Measurements from ENCODE around the gene PARN.

DNA sequence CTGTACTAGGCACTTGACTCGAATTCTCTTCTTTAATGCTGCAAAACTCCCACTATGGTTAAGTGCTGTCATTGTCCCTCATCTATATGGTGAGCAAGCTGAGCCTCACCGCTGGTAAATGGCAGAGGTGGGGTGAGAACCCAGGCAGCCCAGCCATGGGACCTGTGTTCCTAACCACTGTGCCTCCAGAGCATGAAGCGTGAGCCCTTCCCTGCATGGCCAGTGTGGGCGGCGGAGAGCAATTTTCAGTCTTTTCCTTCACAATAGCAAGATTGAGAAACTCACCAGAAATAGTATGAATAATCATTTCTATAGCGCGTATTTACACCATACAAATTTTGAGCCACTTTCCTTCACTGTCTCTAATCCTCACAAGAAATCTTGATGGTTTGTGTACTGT is 11.9 kb upstream of the PARN start:
- no peak for TF ChIP-seq ARNTL (CRISPR knock-in tag; IDR thresholded peaks at IDR 0.05; ENCODE audit: borderline replicate concordance, low read depth)
- no peak for TF ChIP-seq CSDC2 (CRISPR knock-in tag; IDR thresholded peaks at IDR 0.05)
- TF ChIP-seq GLIS3 (CRISPR knock-in tag; IDR thresholded peaks at IDR 0.05): no peak
- no peak for TF ChIP-seq SNAI2 (CRISPR knock-in tag; IDR thresholded peaks at IDR 0.05)
- TF ChIP-seq ISL1 (CRISPR knock-in tag; IDR thresholded peaks at IDR 0.05): no peak
- no peak for TF ChIP-seq OSR1 (CRISPR knock-in tag; IDR thresholded peaks at IDR 0.05)
- TF ChIP-seq, protein P1, sequence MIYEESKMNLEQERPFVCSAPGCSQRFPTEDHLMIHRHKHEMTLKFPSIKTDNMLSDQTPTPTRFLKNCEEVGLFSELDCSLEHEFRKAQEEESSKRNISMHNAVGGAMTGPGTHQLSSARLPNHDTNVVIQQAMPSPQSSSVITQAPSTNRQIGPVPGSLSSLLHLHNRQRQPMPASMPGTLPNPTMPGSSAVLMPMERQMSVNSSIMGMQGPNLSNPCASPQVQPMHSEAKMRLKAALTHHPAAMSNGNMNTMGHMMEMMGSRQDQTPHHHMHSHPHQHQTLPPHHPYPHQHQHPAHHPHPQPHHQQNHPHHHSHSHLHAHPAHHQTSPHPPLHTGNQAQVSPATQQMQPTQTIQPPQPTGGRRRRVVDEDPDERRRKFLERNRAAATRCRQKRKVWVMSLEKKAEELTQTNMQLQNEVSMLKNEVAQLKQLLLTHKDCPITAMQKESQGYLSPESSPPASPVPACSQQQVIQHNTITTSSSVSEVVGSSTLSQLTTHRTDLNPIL (CRISPR knock-in tag; IDR thresholded peaks at IDR 0.05; ENCODE audit: low read depth): no peak
- TF ChIP-seq, protein P2, sequence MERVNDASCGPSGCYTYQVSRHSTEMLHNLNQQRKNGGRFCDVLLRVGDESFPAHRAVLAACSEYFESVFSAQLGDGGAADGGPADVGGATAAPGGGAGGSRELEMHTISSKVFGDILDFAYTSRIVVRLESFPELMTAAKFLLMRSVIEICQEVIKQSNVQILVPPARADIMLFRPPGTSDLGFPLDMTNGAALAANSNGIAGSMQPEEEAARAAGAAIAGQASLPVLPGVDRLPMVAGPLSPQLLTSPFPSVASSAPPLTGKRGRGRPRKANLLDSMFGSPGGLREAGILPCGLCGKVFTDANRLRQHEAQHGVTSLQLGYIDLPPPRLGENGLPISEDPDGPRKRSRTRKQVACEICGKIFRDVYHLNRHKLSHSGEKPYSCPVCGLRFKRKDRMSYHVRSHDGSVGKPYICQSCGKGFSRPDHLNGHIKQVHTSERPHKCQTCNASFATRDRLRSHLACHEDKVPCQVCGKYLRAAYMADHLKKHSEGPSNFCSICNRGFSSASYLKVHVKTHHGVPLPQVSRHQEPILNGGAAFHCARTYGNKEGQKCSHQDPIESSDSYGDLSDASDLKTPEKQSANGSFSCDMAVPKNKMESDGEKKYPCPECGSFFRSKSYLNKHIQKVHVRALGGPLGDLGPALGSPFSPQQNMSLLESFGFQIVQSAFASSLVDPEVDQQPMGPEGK (CRISPR knock-in tag; IDR thresholded peaks at IDR 0.05; ENCODE audit: borderline replicate concordance): no peak
- TF ChIP-seq ZFP30 (CRISPR knock-in tag; IDR thresholded peaks at IDR 0.05): no peak
- no peak for TF ChIP-seq ESRRG (CRISPR knock-in tag; IDR thresholded peaks at IDR 0.05)
- no peak for TF ChIP-seq ZC3H10 (CRISPR knock-in tag; IDR thresholded peaks at IDR 0.05)
- TF ChIP-seq, protein P3, sequence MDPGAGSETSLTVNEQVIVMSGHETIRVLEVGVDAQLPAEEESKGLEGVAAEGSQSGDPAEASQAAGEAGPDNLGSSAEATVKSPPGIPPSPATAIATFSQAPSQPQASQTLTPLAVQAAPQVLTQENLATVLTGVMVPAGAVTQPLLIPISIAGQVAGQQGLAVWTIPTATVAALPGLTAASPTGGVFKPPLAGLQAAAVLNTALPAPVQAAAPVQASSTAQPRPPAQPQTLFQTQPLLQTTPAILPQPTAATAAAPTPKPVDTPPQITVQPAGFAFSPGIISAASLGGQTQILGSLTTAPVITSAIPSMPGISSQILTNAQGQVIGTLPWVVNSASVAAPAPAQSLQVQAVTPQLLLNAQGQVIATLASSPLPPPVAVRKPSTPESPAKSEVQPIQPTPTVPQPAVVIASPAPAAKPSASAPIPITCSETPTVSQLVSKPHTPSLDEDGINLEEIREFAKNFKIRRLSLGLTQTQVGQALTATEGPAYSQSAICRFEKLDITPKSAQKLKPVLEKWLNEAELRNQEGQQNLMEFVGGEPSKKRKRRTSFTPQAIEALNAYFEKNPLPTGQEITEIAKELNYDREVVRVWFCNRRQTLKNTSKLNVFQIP (CRISPR knock-in tag; IDR thresholded peaks at IDR 0.05; ENCODE audit: borderline replicate concordance, low read depth): no peak
- TF ChIP-seq BACH2 (CRISPR knock-in tag; IDR thresholded peaks at IDR 0.05; ENCODE audit: borderline replicate concordance): no peak
- no peak for TF ChIP-seq ZNF565 (CRISPR knock-in tag; conservative IDR thresholded peaks at IDR 0.05; ENCODE audit: low read depth)

Data from SK-N-SH treated with all-trans-retinoic acid at 6 μM for 48 hours (cell line).